ENCODE measurements around the gene XRCC6.
"Not testable (repeated sequence)": the region's sequence is repeated elsewhere in the genome, so short reads cannot be mapped to it uniquely, and the experiment has no call there.

XRCC6 gene

DNA sequence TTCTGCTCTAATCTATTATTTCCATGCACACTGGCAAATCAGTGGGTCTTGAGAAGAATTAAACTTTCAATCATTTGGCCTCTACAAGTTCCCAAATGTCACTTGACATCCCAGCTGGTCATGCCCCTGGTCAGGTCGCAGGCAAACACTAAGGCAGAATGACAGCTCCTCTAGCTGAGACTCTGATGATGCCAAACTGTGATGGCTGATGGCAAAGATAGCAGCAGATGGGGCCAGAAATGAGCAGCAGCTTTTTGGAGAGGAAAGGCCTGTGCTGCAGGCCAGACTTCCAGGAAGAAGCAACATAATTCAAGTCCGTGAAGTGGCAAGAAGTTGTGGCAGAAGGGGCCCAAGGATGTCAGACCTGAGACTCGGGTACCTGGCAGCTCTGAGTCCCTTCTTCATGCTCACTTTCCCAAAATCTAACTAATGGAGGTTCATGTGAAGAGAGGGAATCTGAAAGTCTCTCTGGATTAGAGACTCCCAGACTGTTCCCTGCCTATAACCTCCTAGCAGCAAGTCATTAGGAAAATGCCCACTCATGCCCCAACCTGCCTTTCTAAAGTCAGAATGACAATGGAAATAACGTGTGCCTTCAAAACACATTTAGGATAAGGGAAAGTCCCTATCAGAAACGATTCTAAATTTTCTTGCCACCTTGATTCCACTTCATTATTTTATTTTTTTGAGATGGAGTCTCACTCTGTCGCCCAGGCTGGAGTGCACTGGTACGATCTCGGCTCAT lies 22.0 kb upstream of the XRCC6 start:
- DNase-seq = no peak

DNA sequence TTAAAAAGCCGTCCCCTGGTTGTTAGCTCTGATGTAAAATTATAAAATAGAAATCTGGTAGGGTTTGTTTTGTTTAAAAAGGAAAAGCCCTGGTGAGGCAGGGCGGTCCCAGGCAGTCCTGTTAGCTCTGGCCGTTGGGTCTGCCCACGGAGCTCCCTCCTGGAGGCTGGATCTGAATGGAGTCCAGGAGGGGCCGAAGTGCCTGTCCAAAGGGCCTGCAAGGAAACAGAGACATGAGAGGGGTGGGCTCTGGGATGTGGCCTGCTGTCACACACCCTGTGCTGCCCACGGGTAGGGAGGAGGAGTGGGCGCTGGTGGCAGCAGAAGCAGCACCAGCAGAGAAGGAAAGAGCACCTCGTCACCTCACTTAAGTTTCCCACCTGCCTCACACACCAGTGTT lies 20.1 kb upstream of the XRCC6 start:
- no peak for DNase-seq

DNA sequence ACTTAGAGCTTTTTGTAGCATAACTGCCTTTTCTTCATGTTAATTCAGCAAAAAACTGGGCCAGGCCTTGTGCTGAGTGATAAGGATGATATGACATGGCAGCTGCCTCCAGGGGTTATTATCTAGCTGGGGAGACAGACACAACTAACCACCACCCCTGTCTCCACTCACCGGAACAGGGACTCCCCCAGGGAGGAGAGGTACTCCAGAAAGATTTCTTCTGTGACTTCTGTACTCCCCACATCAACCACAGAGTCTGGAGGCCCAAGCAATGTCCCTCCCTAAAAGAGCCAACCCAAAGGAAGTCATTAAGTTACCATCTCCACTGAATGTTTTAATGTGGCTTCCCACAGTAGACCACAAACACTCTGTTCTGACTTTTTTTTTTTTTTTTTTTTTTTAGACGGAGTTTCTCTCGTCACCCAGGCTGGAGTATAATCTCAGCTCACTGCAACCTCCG lies 17.2 kb upstream of the XRCC6 start:
- DNase-seq = peak; percentile 51

- DNase-seq = no peak
These were observed 12.7 kb upstream of the XRCC6 start for GRCh38 chr22:41608386-41608785.

GRCh38 chr22:41612603-41613306 lies 8.3 kb upstream of the XRCC6 start:
- DNase-seq = no peak

GRCh38 chr22:41613456-41613855 lies 7.6 kb upstream of the XRCC6 start:
- DNase-seq = no peak

GRCh38 chr22:41619979-41620588 lies 1.0 kb upstream of the XRCC6 start:
- peak; percentile 39 for DNase-seq

DNA sequence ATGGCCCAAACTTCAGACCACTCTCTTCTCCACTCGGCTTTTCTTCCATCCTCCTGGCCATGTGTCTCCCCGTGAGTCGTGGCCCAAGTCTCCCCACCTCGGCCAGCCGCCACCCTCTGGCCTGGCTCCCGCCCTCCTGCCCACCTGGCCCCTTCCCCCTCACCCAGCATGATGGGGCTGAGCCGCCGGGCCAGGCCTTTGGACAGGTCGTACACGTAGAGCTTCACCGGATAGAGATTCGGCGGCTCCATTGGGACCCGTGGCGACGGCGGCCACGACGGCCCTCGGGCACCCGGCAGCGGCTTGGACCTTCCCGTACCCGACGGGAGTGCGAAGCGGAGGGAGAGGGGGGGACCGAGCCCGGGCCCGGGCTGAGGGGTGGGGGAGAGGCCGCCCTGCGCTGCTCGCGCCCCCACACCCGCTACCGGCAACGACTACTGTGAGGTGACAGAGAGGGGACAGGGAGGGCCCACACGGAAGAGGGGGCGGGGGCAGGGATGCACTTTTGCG lies 451 bp upstream of the XRCC6 start, which contains the start of gene DESI1:
TSS of gene DESI1 (minus strand) at position 455 of the 510 bp plus-strand sequence. CDS start at position 251, 204 bp downstream.
- DNase-seq = no peak

GRCh38 chr22:41621911-41622179 lies 750 bp downstream of the XRCC6 start:
- no peak for DNase-seq

- no peak for DNase-seq
These were observed 4.5 kb downstream of the XRCC6 start for GRCh38 chr22:41625577-41625976.

DNA sequence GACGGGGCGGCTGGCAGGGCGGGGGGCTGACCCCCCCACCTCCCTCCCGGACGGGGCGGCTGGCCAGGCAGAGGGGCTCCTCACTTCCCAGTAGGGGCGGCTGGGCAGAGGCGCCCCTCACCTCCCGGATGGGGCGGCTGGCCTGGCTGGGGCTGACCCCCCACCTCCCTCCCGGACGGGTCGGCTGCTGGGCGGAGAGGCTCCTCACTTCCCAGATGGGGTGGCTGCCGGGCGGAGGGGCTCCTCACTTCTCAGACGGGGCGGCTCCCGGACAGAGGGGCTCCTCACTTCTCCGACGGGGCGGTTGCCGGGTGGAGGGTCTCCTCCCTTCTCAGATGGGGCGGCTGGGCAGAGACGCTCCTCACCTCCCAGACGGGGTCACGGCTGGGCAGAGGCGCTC lies 10.0 kb downstream of the XRCC6 start:
- not testable (repeated sequence) for DNase-seq

- not testable (repeated sequence) for DNase-seq
These were observed 10.5 kb downstream of the XRCC6 start for GRCh38 chr22:41631615-41632014.

DNA sequence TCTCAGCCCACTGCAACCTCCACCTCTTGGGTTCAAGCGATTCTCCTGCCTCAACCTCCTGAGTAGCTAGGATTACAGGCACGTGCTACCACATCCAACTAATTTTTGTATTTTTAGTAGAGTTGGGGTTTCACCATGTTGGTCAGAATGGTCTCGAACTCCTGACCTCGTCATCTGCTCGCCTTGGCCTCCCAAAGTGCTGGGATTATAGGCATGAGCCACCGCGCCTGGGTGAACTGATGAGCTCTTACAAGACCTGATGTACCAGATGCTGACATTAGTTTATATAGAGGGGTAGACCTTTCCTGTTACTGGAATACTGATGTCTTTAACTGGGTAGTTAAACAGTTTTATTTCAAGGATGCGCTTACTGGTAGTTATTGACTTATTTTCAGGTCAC lies 13.5 kb downstream of the XRCC6 start:
- not testable (repeated sequence) for DNase-seq

- DNase-seq = no peak
These were observed 15.4 kb downstream of the XRCC6 start for GRCh38 chr22:41636467-41636866.

DNA sequence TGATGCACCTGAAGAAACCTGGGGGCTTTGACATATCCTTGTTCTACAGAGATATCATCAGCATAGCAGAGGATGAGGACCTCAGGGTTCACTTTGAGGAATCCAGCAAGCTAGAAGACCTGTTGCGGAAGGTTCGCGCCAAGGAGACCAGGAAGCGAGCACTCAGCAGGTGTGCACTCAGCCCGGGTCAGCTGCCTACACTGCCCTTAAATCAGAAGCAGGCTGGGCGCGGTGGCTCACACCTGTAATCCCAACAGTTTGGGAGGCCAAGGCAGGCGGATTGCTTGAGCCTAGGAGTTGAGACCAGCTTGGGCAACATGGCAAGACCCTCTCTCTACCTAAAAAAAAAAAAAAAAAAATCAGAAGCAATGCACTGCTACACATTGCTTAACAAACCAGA lies 16.5 kb downstream of the XRCC6 start:
- not testable (repeated sequence) for DNase-seq

DNA sequence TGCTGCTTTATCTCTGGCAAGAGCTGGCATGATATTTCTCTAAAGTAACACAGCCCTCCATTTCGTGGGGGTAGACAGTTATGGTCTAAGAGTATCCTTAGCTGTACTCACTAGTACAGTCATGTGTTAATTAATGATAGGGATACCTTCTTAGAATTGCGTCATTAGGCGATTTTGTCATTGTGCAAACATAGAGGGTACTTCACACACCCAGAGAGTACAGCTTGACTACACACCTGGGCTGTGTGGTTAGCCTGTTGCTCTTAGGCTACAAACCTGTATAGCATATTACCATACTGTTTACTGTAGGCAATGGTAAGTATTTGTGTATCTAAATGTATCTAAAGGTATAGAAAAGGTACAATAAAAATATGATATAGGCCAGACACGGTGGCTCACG lies 17.0 kb downstream of the XRCC6 start:
- no peak for DNase-seq

DNA sequence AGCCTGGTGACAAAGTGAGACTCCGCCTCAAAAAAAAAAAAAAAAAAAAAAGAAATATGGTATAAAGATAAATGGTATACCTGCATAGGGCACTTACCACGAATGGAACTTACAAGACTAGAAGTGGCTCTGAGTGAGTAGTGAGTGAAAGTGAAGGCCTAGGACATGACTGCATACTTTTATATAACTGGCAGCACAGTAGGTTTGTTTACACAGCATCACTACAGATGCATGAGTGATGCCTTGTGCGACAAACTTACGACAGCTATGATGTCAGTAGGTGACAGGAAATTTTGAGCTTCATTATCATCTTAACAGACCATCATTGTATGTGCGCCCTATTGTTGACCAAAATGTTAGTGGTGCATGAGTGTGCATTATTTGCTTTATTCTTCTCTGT lies 17.7 kb downstream of the XRCC6 start:
- DNase-seq = no peak

- no peak for DNase-seq
These were observed 20.8 kb downstream of the XRCC6 start for GRCh38 chr22:41641854-41642253.

- no peak for DNase-seq
These were observed 21.4 kb downstream of the XRCC6 start for GRCh38 chr22:41642331-41643110.

- DNase-seq = no peak
These were observed 26.7 kb downstream of the XRCC6 start for GRCh38 chr22:41647771-41648170.

- no peak for DNase-seq
These were observed 27.3 kb downstream of the XRCC6 start for GRCh38 chr22:41648432-41648831.

GRCh38 chr22:41650229-41650628 lies 29.1 kb downstream of the XRCC6 start:
- no peak for DNase-seq

DNA sequence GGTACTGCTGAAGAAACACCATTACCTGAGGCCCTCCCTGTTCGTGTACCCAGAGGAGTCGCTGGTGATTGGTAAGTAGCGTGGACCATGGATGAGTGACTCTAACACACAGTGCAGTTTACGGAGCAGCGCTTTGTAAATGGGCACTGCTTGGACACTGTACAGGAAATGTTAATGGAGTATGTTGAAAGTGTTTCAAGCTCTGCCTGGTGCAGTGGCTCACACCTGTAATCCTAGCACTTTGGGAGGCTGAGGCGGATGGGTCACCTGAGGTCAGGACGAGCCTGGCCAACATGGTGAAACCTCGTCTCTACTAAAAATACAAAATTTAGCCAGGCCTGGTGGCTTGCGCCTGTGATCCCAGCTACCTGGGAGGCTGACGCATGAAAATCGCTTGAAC lies 29.7 kb downstream of the XRCC6 start:
- DNase-seq = no peak
